Measurements from ENCODE around the gene SOST. TPM values are rescaled to one million over a fixed set of nuclear protein-coding genes. Genes with fewer than 3 reads are reported as not detected.

The SOST gene
- total and polyA plus RNA-seq, 12 donors: 0.03 to 0.14 TPM; not detected in 10

DNA sequence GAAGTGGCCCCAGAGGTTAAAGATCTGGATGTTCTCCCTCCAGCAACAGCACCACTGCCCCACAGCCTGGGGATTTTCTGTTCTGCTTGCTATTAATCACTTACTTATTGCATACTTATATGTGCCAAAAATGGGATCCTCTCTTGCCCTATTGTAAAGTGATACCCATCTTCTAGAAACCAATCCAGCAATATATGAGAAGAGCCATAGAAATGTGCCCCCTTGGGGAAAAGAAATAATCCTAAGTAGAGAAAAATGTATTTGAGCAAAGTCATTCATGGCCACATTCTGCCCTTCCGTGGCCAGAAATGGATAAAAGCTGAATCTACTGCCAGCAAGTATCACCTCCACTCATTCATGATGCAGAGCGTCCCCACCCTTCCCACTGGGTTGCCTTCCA, 20.9 kb downstream of the SOST start:
- H3K27me3 ChIP-seq: no peaks in the 10 kb centered on the region
- no peak overlapping the region for H3K27ac ChIP-seq
- peaks cover 0 to 8% (median 0%) of the 10 kb centered on the region in 9 donors for H3K4me1 ChIP-seq
- TF ChIP-seq, protein P1, sequence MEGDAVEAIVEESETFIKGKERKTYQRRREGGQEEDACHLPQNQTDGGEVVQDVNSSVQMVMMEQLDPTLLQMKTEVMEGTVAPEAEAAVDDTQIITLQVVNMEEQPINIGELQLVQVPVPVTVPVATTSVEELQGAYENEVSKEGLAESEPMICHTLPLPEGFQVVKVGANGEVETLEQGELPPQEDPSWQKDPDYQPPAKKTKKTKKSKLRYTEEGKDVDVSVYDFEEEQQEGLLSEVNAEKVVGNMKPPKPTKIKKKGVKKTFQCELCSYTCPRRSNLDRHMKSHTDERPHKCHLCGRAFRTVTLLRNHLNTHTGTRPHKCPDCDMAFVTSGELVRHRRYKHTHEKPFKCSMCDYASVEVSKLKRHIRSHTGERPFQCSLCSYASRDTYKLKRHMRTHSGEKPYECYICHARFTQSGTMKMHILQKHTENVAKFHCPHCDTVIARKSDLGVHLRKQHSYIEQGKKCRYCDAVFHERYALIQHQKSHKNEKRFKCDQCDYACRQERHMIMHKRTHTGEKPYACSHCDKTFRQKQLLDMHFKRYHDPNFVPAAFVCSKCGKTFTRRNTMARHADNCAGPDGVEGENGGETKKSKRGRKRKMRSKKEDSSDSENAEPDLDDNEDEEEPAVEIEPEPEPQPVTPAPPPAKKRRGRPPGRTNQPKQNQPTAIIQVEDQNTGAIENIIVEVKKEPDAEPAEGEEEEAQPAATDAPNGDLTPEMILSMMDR (IDR thresholded peaks at IDR 0.05): no peak
- ATAC-seq: no peak
- DNase-seq: no peak
- intact Hi-C loops (cut with DNase I): no loop called here
- 85 to 92% methylated on average over 2 of the region's 2 CpGs for WGBS, 2 donors
- no peaks in the 10 kb centered on the region for H3K36me3 ChIP-seq
- no peaks in the 10 kb centered on the region for H3K9me3 ChIP-seq
- H3K4me3 ChIP-seq: no peak overlapping the region

DNA sequence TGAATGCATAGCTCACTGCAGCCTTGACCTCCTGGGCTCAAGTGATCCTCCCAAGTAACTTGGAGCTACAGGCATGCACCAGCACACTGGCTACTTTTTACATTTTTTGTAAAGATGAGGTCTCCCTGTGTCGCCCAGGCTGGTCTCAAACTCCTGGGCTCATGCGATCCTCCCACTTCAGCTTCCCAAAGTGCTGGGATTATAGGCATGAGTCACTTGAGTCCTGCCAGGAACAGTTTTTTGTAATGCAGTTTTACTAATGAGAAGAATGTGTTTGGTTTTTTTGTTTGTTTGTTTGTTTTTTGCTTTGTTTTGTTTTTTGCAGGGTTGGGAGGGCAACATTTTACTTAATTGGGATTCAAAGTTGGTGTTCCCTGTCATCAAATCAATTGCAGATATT, 22.2 kb downstream of the SOST start:
- Histone ChIP-seq H3K36me3 (no peaks in the 10 kb centered on the region), H3K27ac (no peak overlapping the region), H3K9me3 (no peaks in the 10 kb centered on the region), H3K27me3 (no peaks in the 10 kb centered on the region), H3K4me3 (no peak overlapping the region), H3K4me1 (peaks cover 0 to 8% (median 0%) of the 10 kb centered on the region in 9 donors)
- WGBS, 2 donors: 96 to 97% methylated on average over 2 of the region's 2 CpGs
- ATAC-seq (no peak), DNase-seq (no peak)
- intact Hi-C loops (cut with DNase I): no loop called here
- TF ChIP-seq, protein P1 (IDR thresholded peaks at IDR 0.05): no peak

DNA sequence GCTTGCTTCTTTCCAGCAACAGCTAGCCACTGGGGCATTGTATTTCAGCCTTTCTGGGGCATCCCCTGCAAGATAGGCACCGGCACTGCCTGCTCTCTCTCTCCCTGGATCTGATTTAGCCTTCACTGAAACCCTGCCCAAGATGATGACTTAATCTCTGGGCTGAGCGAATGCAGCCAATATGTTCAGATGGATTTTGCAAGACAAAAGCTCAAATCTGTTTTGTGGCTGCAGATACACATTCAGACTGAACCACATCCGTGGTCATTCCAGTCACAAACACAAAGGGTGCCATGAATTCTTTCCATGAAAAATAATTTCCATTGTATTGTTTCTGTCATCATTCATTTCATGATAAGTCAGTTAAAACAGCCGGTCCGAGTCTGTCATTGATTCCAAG, 24.2 kb downstream of the SOST start:
- Histone ChIP-seq H3K27me3 (no peaks in the 10 kb centered on the region), H3K36me3 (no peaks in the 10 kb centered on the region), H3K4me1 (peaks cover 0 to 8% (median 0%) of the 10 kb centered on the region in 9 donors), H3K9me3 (no peaks in the 10 kb centered on the region), H3K27ac (no peak overlapping the region), H3K4me3 (no peak overlapping the region)
- ATAC-seq (peak in 2 of 8 donors; percentile 41 to 46), DNase-seq (no peak)
- intact Hi-C loops (cut with DNase I): no loop called here
- 60 to 62% methylated on average over 5 of the region's 5 CpGs for WGBS, 2 donors
- TF ChIP-seq, protein P1 (IDR thresholded peaks at IDR 0.05): no peak

DNA sequence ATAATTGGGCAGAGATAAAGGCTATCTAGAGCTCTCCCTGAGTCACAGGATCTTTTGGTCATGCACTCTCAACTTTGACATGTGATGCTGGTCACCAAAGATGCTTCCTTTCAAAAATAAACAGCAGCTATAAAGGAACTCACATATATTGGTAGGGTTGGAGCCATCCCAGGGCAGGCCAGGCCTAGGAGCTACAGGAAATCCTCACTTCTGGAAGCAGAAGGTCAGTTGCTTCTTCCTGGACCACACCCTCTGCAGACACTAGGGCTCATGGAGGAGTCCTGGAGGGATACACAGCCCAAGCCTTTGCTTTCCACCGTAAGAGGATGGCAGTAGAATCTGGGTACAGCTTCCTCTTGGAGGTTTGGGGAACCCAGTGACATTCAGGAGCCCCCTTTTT, 24.6 kb downstream of the SOST start:
- Histone ChIP-seq H3K4me1 (peaks cover 0 to 8% (median 0%) of the 10 kb centered on the region in 9 donors), H3K27ac (no peak overlapping the region)
- WGBS, 2 donors: 59 to 69% methylated on average over 1 of the region's 1 CpG

More for the DNA sequence above, 24.6 kb downstream of the SOST start:
- no peaks in the 10 kb centered on the region for H3K27me3 ChIP-seq
- intact Hi-C loops (cut with DNase I): no loop called here
- no peaks in the 10 kb centered on the region for H3K36me3 ChIP-seq
- ATAC-seq (no peak), DNase-seq (no peak)
- H3K4me3 ChIP-seq: no peak overlapping the region
- TF ChIP-seq, protein P1 (IDR thresholded peaks at IDR 0.05): no peak
- H3K9me3 ChIP-seq: no peaks in the 10 kb centered on the region
